ENCODE measurements around the gene TRIM56.

The TRIM56 gene

DNA sequence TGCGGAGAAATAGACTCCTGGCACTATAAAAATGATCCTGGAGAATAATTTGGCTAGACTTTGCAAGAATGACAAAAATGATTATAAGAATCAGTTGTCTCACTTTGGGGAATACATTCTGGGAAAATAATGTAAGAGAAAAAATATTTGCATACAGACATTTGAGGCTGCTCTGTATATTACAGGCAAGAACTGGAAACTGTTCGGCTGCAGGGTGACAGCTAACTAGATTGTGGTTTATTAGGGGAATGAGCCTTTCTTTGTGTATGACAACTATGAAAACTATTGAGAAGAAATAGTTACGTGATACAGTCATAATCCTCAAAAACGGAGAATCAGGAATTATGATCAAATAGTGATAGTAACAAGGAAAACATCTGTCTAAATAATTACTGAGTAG lies 8.6 kb downstream of the TRIM56 start:
- TF ChIP-seq, protein P1, sequence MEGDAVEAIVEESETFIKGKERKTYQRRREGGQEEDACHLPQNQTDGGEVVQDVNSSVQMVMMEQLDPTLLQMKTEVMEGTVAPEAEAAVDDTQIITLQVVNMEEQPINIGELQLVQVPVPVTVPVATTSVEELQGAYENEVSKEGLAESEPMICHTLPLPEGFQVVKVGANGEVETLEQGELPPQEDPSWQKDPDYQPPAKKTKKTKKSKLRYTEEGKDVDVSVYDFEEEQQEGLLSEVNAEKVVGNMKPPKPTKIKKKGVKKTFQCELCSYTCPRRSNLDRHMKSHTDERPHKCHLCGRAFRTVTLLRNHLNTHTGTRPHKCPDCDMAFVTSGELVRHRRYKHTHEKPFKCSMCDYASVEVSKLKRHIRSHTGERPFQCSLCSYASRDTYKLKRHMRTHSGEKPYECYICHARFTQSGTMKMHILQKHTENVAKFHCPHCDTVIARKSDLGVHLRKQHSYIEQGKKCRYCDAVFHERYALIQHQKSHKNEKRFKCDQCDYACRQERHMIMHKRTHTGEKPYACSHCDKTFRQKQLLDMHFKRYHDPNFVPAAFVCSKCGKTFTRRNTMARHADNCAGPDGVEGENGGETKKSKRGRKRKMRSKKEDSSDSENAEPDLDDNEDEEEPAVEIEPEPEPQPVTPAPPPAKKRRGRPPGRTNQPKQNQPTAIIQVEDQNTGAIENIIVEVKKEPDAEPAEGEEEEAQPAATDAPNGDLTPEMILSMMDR (conservative IDR thresholded peaks at IDR 0.05; ENCODE audit: low read depth, low read length): no peak
- no peak overlapping the region for H3K4me3 ChIP-seq (ENCODE audit: low read depth, low read length)
- DNase-seq (ENCODE audit: low read depth): peak; percentile 72

DNA sequence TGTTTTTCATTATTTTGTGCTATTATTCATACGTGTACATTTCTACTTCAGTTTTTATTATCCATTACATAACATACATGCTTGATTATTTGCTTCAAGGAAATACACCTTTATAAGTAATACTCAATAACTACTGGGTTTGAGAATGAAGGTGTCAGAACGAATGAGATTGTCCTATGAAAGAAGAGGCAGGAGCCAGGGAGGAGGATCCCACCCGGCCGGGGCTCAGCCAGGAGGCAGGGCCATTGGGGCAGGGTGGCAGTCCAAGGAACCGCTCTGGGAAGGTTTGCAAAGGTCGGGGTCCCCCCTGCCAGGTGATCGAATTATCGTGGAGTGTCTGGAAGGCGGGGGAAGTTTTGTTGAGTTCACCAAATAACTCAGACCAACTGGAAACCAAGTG lies 9.1 kb downstream of the TRIM56 start:
- TF ChIP-seq, protein P1 (conservative IDR thresholded peaks at IDR 0.05; ENCODE audit: low read depth, low read length): no peak
- DNase-seq (ENCODE audit: low read depth): no peak
- H3K4me3 ChIP-seq (ENCODE audit: low read depth, low read length): no peak overlapping the region

DNA sequence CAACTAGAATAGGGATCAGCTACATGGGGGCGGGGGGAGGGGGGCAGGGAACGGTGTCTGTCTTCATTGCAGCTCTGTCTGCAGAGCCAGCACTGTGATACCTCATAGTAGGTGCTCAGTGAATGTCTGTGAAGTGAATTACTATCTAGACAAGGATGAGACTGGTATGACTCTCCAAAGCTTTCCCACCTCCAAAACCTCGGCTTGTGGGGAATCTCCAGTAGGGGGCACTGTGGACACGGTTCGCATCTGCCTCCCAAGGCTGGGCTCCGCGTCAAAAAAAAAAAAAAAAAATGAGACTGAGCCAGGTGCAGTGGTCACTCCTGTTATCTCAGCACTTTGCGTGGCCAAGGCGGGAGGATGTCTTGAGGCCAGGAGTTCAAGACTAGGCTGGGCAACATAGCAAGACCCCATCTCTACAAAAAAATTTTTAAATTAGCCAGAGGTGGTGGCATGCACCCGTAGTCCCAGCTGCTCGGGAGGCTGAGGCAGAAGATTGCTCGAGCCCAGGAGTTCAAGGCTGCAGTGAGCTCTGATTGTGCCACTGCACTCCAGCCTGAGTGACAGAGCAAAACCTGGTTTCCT lies 9.6 kb downstream of the TRIM56 start:
- no peak overlapping the region for H3K4me3 ChIP-seq (ENCODE audit: low read depth, low read length)
- TF ChIP-seq, protein P1 (conservative IDR thresholded peaks at IDR 0.05; ENCODE audit: low read depth, low read length): peak; percentile 87
- DNase-seq (ENCODE audit: low read depth): peak; percentile 78

DNA sequence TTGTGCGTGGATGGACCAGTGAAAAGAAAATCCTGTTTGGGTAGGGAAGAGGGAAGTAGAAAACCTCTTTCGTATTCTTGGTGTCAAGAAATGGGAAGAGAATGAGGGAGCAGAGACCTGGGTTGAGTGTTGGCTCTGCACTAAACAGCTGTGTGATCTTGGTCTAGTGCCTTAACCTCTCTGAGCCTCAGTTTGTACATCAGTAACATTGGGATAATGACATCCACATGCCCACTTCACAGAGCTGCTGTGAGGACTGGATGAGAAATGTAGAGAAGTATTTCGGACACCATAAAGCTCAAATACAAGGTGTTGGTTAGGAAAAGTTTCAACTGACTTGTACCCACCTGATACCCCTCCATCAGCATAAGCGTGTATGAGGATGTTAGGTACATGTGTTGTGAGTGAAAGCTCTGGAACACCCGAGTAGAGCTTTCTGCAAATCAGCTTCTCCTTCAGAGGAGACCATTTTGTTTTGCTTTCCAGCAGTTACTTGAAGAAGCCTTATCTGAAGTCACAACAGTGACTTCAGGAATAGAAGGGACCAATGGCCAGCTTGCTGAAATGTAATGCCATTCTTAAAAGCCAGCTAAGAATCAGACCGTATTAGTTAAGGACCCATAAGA lies 11.2 kb downstream of the TRIM56 start:
- H3K4me3 ChIP-seq (ENCODE audit: low read depth, low read length): no peak overlapping the region
- DNase-seq (ENCODE audit: low read depth): no peak
- TF ChIP-seq, protein P1 (conservative IDR thresholded peaks at IDR 0.05; ENCODE audit: low read depth, low read length): no peak

DNA sequence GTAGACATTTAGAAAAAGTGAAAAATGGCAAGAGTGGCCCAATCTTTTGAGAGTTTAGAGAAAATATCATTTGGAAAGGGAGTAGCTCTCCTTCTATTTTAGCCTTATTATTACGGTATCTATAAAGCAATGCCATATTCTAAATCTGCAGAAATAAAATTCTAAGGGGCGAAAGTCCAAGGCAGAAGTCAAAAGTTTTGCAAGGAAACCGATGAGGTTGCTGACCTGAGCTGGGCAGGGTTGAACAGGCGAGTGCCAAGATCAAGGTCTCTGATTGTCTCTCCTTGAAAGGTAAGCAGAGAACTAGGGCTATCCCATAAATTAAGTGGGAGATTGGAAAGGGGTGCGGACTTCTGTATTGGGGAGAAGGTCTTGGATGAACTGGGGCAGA lies 11.7 kb downstream of the TRIM56 start:
- DNase-seq (ENCODE audit: low read depth): no peak
- TF ChIP-seq, protein P1 (conservative IDR thresholded peaks at IDR 0.05; ENCODE audit: low read depth, low read length): no peak
- H3K4me3 ChIP-seq (ENCODE audit: low read depth, low read length): no peak overlapping the region

DNA sequence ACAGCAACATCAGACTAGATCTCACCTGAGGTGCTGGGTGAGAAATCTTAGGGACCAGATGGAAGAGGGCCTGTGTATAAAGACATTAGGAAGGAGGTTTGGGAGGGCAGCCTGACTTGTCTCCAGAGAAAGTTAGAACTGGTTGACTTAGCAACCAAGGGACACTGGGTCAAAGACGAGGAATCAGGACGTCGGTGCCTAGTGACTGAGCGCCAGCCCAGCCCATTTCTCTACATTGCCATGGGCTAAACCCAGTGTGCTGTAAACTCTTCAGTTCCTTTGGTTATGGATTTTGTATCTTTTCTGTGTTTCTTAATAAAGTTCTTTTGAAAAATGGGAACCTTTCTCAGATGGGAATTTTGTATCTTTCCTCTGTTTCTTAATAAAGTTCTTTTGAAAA lies 12.3 kb downstream of the TRIM56 start:
- TF ChIP-seq, protein P1 (conservative IDR thresholded peaks at IDR 0.05; ENCODE audit: low read depth, low read length): no peak
- DNase-seq (ENCODE audit: low read depth): no peak

More for the DNA sequence above, 12.3 kb downstream of the TRIM56 start:
- no peak overlapping the region for H3K4me3 ChIP-seq (ENCODE audit: low read depth, low read length)

Measured in choroid plexus epithelial cell (primary cell).